Stimulated activated CD8-positive, alpha-beta memory T cell treated with anti-CD3 and anti-CD28 coated beads, Interleukin-7, amount 100 ng/mL, for 4 hours (primary cell): Measurements from ENCODE around the gene STAG1.
"Not testable (repeated sequence)": the region's sequence is repeated elsewhere in the genome, so short reads cannot be mapped to it uniquely, and the experiment has no call there.

ENCODE experiments used
- DNase-seq, 2 donors: peaks; one replicate each; pipeline ENCODE4 v3.0.0-alpha.2; 2020; ENCODE audit warnings: low read depth in 2 of 2

STAG1 gene

GRCh38 chr3:136645915-136646314 is 106.3 kb downstream of the STAG1 start:
- DNase-seq = no peak

- DNase-seq = no peak
Observed at GRCh38 chr3:136644212-136644611, 108.0 kb downstream of the STAG1 start.

GRCh38 chr3:136643380-136643779 is 108.8 kb downstream of the STAG1 start:
- not testable (repeated sequence) for DNase-seq

- DNase-seq = no peak
Observed at GRCh38 chr3:136642711-136643110, 109.5 kb downstream of the STAG1 start.

GRCh38 chr3:136639069-136639468 is 113.1 kb downstream of the STAG1 start:
- no peak for DNase-seq

GRCh38 chr3:136637176-136637575 is 115.0 kb downstream of the STAG1 start:
- no peak for DNase-seq

GRCh38 chr3:136634821-136635220 is 117.4 kb downstream of the STAG1 start:
- DNase-seq = no peak

GRCh38 chr3:136632625-136633081 is 119.5 kb downstream of the STAG1 start:
- no peak for DNase-seq

- no peak for DNase-seq
Observed at GRCh38 chr3:136631424-136631823, 120.8 kb downstream of the STAG1 start.

- DNase-seq = no peak
Observed at GRCh38 chr3:136630915-136631314, 121.3 kb downstream of the STAG1 start.

- no peak for DNase-seq
Observed at GRCh38 chr3:136626493-136626892, 125.7 kb downstream of the STAG1 start.

GRCh38 chr3:136624894-136625815 is 127.0 kb downstream of the STAG1 start:
- DNase-seq = no peak

GRCh38 chr3:136624371-136624770 is 127.8 kb downstream of the STAG1 start:
- no peak for DNase-seq

- DNase-seq = no peak
Observed at GRCh38 chr3:136621628-136622027, 130.6 kb downstream of the STAG1 start.

GRCh38 chr3:136620436-136620835 is 131.7 kb downstream of the STAG1 start:
- no peak for DNase-seq

- DNase-seq = not testable (repeated sequence)
Observed at GRCh38 chr3:136617969-136618525, 134.1 kb downstream of the STAG1 start.

- DNase-seq = no peak
Observed at GRCh38 chr3:136617198-136617597, 135.0 kb downstream of the STAG1 start.

GRCh38 chr3:136612512-136612911 is 139.7 kb downstream of the STAG1 start:
- DNase-seq = no peak

GRCh38 chr3:136606990-136607389 is 145.2 kb downstream of the STAG1 start:
- no peak for DNase-seq

- not testable (repeated sequence) for DNase-seq
Observed at GRCh38 chr3:136606216-136606615, 146.0 kb downstream of the STAG1 start.

- DNase-seq = no peak
Observed at GRCh38 chr3:136604961-136605360, 147.2 kb downstream of the STAG1 start.

- DNase-seq = no peak
Observed at GRCh38 chr3:136602818-136603217, 149.4 kb downstream of the STAG1 start.
